GM19351 (cell line): Measurements from ENCODE around the gene ERC1.
"Not testable (repeated sequence)": the region's sequence is repeated elsewhere in the genome, so short reads cannot be mapped to it uniquely, and the experiment has no call there.

Experiments
- ATAC-seq: cut with Tn5 transposase; IDR thresholded peaks from one replicate; pipeline ENCODE4 v1.9.1; 2021; ENCODE audit warnings: mild to moderate bottlenecking, moderate library complexity; ENCODE audit not compliant: unreplicated experiment

ERC1 gene

GRCh38 chr12:1216560-1216959 lies 225.5 kb downstream of the ERC1 start:
- ATAC-seq = no peak

- no peak for ATAC-seq
Observed at GRCh38 chr12:1217191-1217949, 226.3 kb downstream of the ERC1 start.

- no peak for ATAC-seq
Observed at GRCh38 chr12:1218369-1218768, 227.3 kb downstream of the ERC1 start.

GRCh38 chr12:1220127-1221092 lies 229.4 kb downstream of the ERC1 start:
- ATAC-seq = no peak

GRCh38 chr12:1222858-1223639 lies 232.0 kb downstream of the ERC1 start:
- ATAC-seq = no peak

- ATAC-seq = no peak
Observed at GRCh38 chr12:1226951-1227350, 235.9 kb downstream of the ERC1 start.

- ATAC-seq = no peak
Observed at GRCh38 chr12:1234073-1234472, 243.1 kb downstream of the ERC1 start.

- no peak for ATAC-seq
Observed at GRCh38 chr12:1246637-1247036, 255.6 kb downstream of the ERC1 start.

- no peak for ATAC-seq
Observed at GRCh38 chr12:1250641-1251040, 259.6 kb downstream of the ERC1 start.

- ATAC-seq = no peak
Observed at GRCh38 chr12:1252758-1253157, 261.7 kb downstream of the ERC1 start.

- not testable (repeated sequence) for ATAC-seq
Observed at GRCh38 chr12:1255125-1255524, 264.1 kb downstream of the ERC1 start.

GRCh38 chr12:1255854-1256253 lies 264.8 kb downstream of the ERC1 start:
- ATAC-seq = not testable (repeated sequence)

- no peak for ATAC-seq
Observed at GRCh38 chr12:1256285-1256684, 265.3 kb downstream of the ERC1 start.

GRCh38 chr12:1256991-1257390 lies 266.0 kb downstream of the ERC1 start:
- ATAC-seq = no peak

GRCh38 chr12:1262011-1262410 lies 271.0 kb downstream of the ERC1 start:
- ATAC-seq = no peak

GRCh38 chr12:1267243-1267642 lies 276.2 kb downstream of the ERC1 start:
- ATAC-seq = no peak

GRCh38 chr12:1272142-1272541 lies 281.1 kb downstream of the ERC1 start:
- ATAC-seq = no peak

- ATAC-seq = no peak
Observed at GRCh38 chr12:1273051-1273450, 282.0 kb downstream of the ERC1 start.

- ATAC-seq = no peak
Observed at GRCh38 chr12:1277905-1278304, 286.9 kb downstream of the ERC1 start.

GRCh38 chr12:1279050-1279449 lies 288.0 kb downstream of the ERC1 start:
- no peak for ATAC-seq

GRCh38 chr12:1280059-1280458 lies 289.0 kb downstream of the ERC1 start:
- no peak for ATAC-seq
